ENCODE data around the gene DNMT3A. TPM values are rescaled to one million over a fixed set of nuclear protein-coding genes. Genes with fewer than 3 reads are reported as not detected.

Gene DNMT3A
- total RNA-seq, 2 donors from 2014 or later = 27.3 to 27.8 TPM

- intact Hi-C loops (cut with DNase I, micrococcal nuclease) = no loop called here
- DNase-seq (no peak), ATAC-seq (no peak)
Observed at GRCh38 chr2:25202275-25202674, 139.4 kb downstream of the DNMT3A start.

DNA sequence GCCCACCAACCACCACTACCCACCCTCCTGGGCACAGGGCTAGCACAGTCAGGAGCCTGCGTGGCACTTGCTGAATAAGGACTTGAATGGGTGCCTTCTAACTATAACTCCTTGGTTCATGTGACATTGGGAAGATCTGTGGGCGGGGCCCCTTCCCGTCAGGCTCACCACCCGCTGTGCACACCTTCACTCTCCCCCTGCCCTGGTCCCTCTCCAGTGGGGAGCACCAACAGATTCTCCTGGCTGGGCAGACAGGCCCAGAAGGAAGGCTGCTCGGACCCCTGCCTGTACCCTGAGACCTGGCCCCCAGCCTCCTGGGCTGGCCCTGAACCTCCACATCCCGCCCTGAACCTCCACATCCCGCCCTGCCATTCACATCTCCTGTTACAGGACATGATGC, 139.9 kb downstream of the DNMT3A start:
- intact Hi-C loops (cut with DNase I, micrococcal nuclease) = no loop called here
- no peak for ATAC-seq

DNA sequence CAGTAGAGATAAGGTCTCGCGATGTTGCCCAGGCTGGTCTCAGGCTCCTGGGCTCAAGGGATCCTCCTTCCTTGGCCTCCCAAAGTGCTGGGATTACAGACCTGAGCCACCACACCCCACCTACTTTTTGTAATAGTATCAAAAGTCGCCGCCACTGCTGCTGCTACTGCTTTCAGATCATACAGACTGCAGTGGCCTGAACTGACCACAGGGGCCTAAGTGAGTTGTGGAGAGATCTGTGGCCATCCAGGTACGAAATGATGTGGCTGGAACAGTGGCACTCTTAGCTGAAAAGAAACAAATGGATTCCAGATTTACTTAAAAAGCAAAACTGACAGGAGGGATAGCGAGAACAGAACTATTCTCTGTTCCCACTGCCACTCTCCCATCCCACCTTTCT, 140.5 kb downstream of the DNMT3A start:
- DNase-seq = no peak
- no peak for ATAC-seq
- intact Hi-C loops (cut with DNase I, micrococcal nuclease) = no loop called here

More for the DNA sequence above, 139.9 kb downstream of the DNMT3A start:
- no peak for DNase-seq

DNA sequence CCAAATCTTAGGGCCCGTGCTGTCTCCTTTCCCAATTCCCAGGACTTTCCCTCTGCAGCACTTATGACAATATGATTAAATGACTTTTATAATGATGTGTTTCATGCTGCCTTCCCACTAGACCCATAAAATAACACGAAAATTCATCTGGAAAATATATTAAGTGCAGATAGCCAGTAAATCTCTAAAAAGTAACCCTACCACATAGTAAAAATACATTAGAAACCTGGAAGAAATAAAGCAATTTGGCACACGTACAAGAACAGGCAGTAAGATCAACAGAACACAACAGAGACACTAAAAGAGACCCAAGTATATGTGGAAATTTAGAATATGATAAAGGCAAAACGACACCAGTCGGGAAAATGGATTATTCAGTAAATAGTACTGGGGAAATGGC, 143.1 kb downstream of the DNMT3A start:
- intact Hi-C loops (cut with DNase I, micrococcal nuclease) = no loop called here
- no peak for ATAC-seq
- no peak for DNase-seq

GRCh38 chr2:25198209-25198525, 143.6 kb downstream of the DNMT3A start:
- intact Hi-C loops (cut with DNase I, micrococcal nuclease) = no loop called here
- ATAC-seq = no peak
- DNase-seq = no peak

GRCh38 chr2:25197336-25198208, 144.2 kb downstream of the DNMT3A start:
- intact Hi-C loops (cut with DNase I, micrococcal nuclease) = no loop called here
- peak; percentile 22 for ATAC-seq
- no peak for DNase-seq

GRCh38 chr2:25194576-25195122, 147.1 kb downstream of the DNMT3A start:
- DNase-seq (no peak), ATAC-seq (no peak)
- intact Hi-C loops (cut with DNase I, micrococcal nuclease) = no loop called here

DNA sequence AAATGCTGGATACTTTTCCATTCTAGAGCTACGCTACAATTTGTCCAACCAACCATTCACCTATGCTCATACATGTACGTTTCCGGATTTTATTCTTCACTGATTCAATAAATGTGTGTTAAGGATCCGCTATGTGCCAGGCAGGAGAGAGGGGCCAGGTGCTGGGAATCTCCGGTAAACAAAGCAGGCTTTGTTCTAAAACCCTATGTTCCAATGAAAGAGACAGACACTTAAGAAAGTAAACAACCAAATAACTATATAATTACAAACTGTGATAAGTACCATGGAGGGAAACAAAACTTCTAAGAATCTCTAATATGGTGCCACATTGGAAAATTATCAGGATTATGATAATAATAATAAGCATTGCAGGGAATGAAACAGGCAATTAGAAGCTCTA, 151.2 kb downstream of the DNMT3A start:
- ATAC-seq (no peak), DNase-seq (no peak)
- intact Hi-C loops (cut with DNase I, micrococcal nuclease) = no loop called here

DNA sequence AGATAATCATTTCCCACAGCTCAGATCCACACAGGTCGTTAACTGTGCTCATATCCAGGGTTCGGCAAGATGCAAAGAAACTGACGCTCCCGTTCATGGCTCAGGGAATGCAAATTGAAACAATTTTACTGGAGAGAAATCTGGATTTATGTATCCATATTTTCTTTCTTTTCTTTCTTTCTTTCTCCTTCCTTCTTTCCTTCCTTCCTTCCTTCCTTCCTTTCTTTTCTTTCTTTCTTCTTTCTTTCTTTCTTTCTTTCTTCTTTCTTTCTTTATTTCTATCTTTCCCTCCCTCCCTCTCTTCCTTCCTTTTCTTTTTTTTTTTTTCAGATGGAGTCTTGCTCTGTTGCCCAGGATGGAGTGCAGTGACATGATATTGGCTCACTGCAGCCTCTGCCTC, 153.3 kb downstream of the DNMT3A start:
- intact Hi-C loops (cut with DNase I, micrococcal nuclease) = no loop called here
- no peak for DNase-seq
- no peak for ATAC-seq

DNA sequence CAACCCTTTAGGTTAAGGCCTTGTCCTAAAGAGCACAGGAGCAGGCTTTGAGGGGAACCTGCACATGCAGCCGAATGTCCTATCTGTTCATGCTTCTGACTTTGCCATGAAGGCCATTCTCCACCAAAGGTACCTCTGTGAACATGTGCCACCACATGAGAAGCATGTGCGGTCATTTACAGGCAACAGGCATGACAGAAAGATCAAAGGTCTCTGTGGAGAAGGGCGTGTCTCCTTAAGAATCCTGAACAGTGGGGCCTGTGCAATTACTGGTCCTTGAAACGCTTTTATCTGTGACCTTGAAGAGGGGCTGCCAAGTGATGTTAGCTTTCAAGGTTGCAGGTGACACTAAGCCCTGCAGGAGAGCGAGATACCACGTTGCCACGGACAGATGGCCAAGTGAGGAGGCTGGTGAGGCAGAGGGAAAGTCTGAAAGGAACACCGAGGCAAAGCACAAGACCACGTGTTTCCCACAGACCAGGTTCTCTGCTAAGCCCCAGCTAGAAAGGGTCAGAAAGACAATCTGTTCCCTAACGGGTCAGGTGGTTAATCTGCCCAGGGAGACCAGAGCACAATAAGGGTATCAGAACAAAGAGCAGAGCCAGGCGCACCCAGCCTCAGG, 153.9 kb downstream of the DNMT3A start:
- DNase-seq (no peak), ATAC-seq (peak; percentile 83)
- intact Hi-C loops (cut with DNase I, micrococcal nuclease) = no loop called here

DNA sequence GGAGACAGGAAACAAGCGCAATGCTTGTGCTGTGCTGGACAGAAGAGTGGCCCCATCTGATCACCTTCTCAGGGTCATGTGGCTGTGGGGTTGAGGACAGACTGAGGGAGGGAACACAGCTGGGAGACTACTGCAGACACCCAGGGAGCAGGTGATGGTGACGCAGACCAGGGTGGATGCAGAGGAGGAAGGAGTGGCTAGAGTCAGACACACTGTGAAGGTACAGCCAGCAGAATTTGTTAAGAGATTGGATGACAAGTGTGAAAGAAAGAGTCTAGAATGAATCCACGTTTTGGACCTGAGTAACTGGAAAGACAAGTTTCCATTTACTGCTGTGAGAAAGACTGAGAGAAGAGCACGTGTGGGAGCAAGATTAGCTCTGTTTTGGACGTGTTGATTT, 157.5 kb downstream of the DNMT3A start:
- ATAC-seq = no peak
- intact Hi-C loops (cut with DNase I, micrococcal nuclease) = no loop called here
- DNase-seq = no peak

GRCh38 chr2:25178976-25179375, 162.7 kb downstream of the DNMT3A start:
- ATAC-seq (no peak), DNase-seq (no peak)
- intact Hi-C loops (cut with DNase I, micrococcal nuclease) = no loop called here

Small RNA genes within 50 kb of the gene (microRNA-seq; reads per million reads assigned to microRNA genes)
- 90.7 to 147 reads per million in 2 donors for gene MIR1301

Other genes with a start within 250 kb of the DNMT3A start
- under 1 TPM; 0.31 to 0.59 TPM for gene POMC, start 173.3 kb downstream of the DNMT3A start, total RNA-seq